HL-60/S4 treated with phorbol 12-myristate 13-acetate at 8.2 ng/mL for 4 days and 3 days (cell line): ENCODE data around the gene LINGO1.

Experiments
- in situ Hi-C: fragments of 300-500 bp; cut with MboI; formaldehyde crosslinking; loops from 2 replicates; pipeline ENCODE4 v1.15.0; 2022; ENCODE audit warnings: low sequenced_read_pairs

Gene LINGO1

GRCh38 chr15:77633134-77633912 is 611 bp upstream of the LINGO1 start:
- in situ Hi-C loops, result no loop called here

- in situ Hi-C loops, result no loop called here
Observed at GRCh38 chr15:77631745-77632533, 773 bp downstream of the LINGO1 start.

- in situ Hi-C loops, result no loop called here
Observed at GRCh38 chr15:77630956-77631744, 1.6 kb downstream of the LINGO1 start.

GRCh38 chr15:77630056-77630455 is 2.7 kb downstream of the LINGO1 start:
- in situ Hi-C loops, result no loop called here

GRCh38 chr15:77629070-77630030 is 3.4 kb downstream of the LINGO1 start:
- in situ Hi-C loops, result no loop called here

- in situ Hi-C loops, result no loop called here
Observed at GRCh38 chr15:77628010-77628409, 4.7 kb downstream of the LINGO1 start.

- in situ Hi-C loops, result no loop called here
Observed at GRCh38 chr15:77627581-77627980, 5.1 kb downstream of the LINGO1 start.

GRCh38 chr15:77627067-77627466 is 5.6 kb downstream of the LINGO1 start:
- in situ Hi-C loops, result no loop called here

- in situ Hi-C loops, result no loop called here
Observed at GRCh38 chr15:77626002-77626401, 6.7 kb downstream of the LINGO1 start.

GRCh38 chr15:77625376-77625775 is 7.3 kb downstream of the LINGO1 start:
- in situ Hi-C loops, result no loop called here

GRCh38 chr15:77624868-77625267 is 7.8 kb downstream of the LINGO1 start:
- in situ Hi-C loops, result no loop called here

- in situ Hi-C loops, result no loop called here
Observed at GRCh38 chr15:77623755-77624524, 8.8 kb downstream of the LINGO1 start.

GRCh38 chr15:77622934-77623754 is 9.6 kb downstream of the LINGO1 start:
- in situ Hi-C loops, result no loop called here

- in situ Hi-C loops, result no loop called here
Observed at GRCh38 chr15:77622209-77622933, 10.3 kb downstream of the LINGO1 start.

- in situ Hi-C loops, result no loop called here
Observed at GRCh38 chr15:77621847-77622208, 10.9 kb downstream of the LINGO1 start.

GRCh38 chr15:77620960-77621647 is 11.6 kb downstream of the LINGO1 start:
- in situ Hi-C loops, result no loop called here

GRCh38 chr15:77620297-77620696 is 12.4 kb downstream of the LINGO1 start:
- in situ Hi-C loops, result no loop called here

GRCh38 chr15:77619883-77620282 is 12.8 kb downstream of the LINGO1 start:
- in situ Hi-C loops, result no loop called here
